ENCODE results near the gene SLC39A1. TPM values are rescaled to one million over a fixed set of nuclear protein-coding genes. Genes with fewer than 3 reads are reported as not detected.
"Not testable (repeated sequence)": the region's sequence is repeated elsewhere in the genome, so short reads cannot be mapped to it uniquely, and the experiment has no call there.

SLC39A1 gene
- 84.0 and 109 TPM in 2 replicates for total RNA-seq

GRCh38 chr1:153963030-153963849, at the start of gene SLC39A1:
Gene SLC39A1, minus strand, starts transcription at chr1:153963537. Its CDS starts 822 bp downstream, at chr1:153962715.
- DNase-seq (ENCODE audit: extremely low read depth, low read depth, low spot score), result no peak

GRCh38 chr1:154012543-154012942, 49.2 kb upstream of the SLC39A1 start:
- DNase-seq (ENCODE audit: extremely low read depth, low read depth, low spot score), result not testable (repeated sequence)

- no peak for DNase-seq (ENCODE audit: extremely low read depth, low read depth, low spot score)
These were observed 48.8 kb upstream of the SLC39A1 start for GRCh38 chr1:154012129-154012528.

GRCh38 chr1:154006136-154006535, 42.8 kb upstream of the SLC39A1 start:
- DNase-seq (ENCODE audit: extremely low read depth, low read depth, low spot score), result no peak

GRCh38 chr1:154000420-154000819, 37.1 kb upstream of the SLC39A1 start:
- no peak for DNase-seq (ENCODE audit: extremely low read depth, low read depth, low spot score)

- not testable (repeated sequence) for DNase-seq (ENCODE audit: extremely low read depth, low read depth, low spot score)
These were observed 33.5 kb upstream of the SLC39A1 start for GRCh38 chr1:153996882-153997281.

GRCh38 chr1:153995640-153996039, 32.3 kb upstream of the SLC39A1 start:
- no peak for DNase-seq (ENCODE audit: extremely low read depth, low read depth, low spot score)

- no peak for DNase-seq (ENCODE audit: extremely low read depth, low read depth, low spot score)
These were observed 31.9 kb upstream of the SLC39A1 start for GRCh38 chr1:153995202-153995601.

- DNase-seq (ENCODE audit: extremely low read depth, low read depth, low spot score), result no peak
These were observed 28.5 kb upstream of the SLC39A1 start for GRCh38 chr1:153991806-153992205.

GRCh38 chr1:153991151-153991630, 27.9 kb upstream of the SLC39A1 start:
- no peak for DNase-seq (ENCODE audit: extremely low read depth, low read depth, low spot score)

GRCh38 chr1:153990468-153991150, 27.3 kb upstream of the SLC39A1 start, which contains the start of gene RPS27:
Gene RPS27, plus strand, starts transcription at chr1:153990762. Its CDS starts 35 bp downstream, at chr1:153990797.
- peak; percentile 96 for DNase-seq (ENCODE audit: extremely low read depth, low read depth, low spot score)

GRCh38 chr1:153987621-153988020, 24.3 kb upstream of the SLC39A1 start:
- DNase-seq (ENCODE audit: extremely low read depth, low read depth, low spot score), result no peak

- no peak for DNase-seq (ENCODE audit: extremely low read depth, low read depth, low spot score)
These were observed 22.8 kb upstream of the SLC39A1 start, which contains the start of gene RAB13 for GRCh38 chr1:153985941-153986761. Gene RAB13, minus strand, starts transcription at chr1:153986339. Its CDS starts 103 bp downstream, at chr1:153986236.

GRCh38 chr1:153985341-153985912, 22.1 kb upstream of the SLC39A1 start:
- DNase-seq (ENCODE audit: extremely low read depth, low read depth, low spot score), result no peak

- no peak for DNase-seq (ENCODE audit: extremely low read depth, low read depth, low spot score)
These were observed 21.0 kb upstream of the SLC39A1 start for GRCh38 chr1:153984123-153984894.

- DNase-seq (ENCODE audit: extremely low read depth, low read depth, low spot score), result not testable (repeated sequence)
These were observed 18.4 kb upstream of the SLC39A1 start for GRCh38 chr1:153981735-153982134.

- DNase-seq (ENCODE audit: extremely low read depth, low read depth, low spot score), result not testable (repeated sequence)
These were observed 15.8 kb upstream of the SLC39A1 start for GRCh38 chr1:153979091-153979490.

- DNase-seq (ENCODE audit: extremely low read depth, low read depth, low spot score), result no peak
These were observed 15.1 kb upstream of the SLC39A1 start for GRCh38 chr1:153978274-153978909.
